Upper lobe of left lung (tissue), 4 donors: ENCODE results near the gene PEMT.

Source experiments
- EP300 ChIP-seq, 4 donors: sonication (generic); formaldehyde crosslinking; IDR thresholded peaks; one replicate each; pipeline ENCODE4 v1.5.1; 2017; ENCODE audit warnings: antibody characterized with exemption in 4 of 4, control low read depth in 2 of 4
- TF ChIP-seq, protein P1 (sequence below), 6 experiments: fragments of 450-650 bp in 4 of 6; fragments of 200-600 bp in 2 of 6; sonication (generic) in 2 of 6; IDR thresholded peaks; one replicate each; pipeline ENCODE4 v1.5.1; 2016 to 2019; ENCODE audit warnings: antibody characterized with exemption in 6 of 6

- TF ChIP-seq EP300 (IDR thresholded peaks at IDR 0.05), result no peak
- TF ChIP-seq, protein P1, sequence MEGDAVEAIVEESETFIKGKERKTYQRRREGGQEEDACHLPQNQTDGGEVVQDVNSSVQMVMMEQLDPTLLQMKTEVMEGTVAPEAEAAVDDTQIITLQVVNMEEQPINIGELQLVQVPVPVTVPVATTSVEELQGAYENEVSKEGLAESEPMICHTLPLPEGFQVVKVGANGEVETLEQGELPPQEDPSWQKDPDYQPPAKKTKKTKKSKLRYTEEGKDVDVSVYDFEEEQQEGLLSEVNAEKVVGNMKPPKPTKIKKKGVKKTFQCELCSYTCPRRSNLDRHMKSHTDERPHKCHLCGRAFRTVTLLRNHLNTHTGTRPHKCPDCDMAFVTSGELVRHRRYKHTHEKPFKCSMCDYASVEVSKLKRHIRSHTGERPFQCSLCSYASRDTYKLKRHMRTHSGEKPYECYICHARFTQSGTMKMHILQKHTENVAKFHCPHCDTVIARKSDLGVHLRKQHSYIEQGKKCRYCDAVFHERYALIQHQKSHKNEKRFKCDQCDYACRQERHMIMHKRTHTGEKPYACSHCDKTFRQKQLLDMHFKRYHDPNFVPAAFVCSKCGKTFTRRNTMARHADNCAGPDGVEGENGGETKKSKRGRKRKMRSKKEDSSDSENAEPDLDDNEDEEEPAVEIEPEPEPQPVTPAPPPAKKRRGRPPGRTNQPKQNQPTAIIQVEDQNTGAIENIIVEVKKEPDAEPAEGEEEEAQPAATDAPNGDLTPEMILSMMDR (IDR thresholded peaks at IDR 0.05), result peak; percentile 73 to 86 (median 80)
Observed at GRCh38 chr17:17613708-17614114, 22.2 kb upstream of the PEMT start.
